Spleen (tissue), 7 donors: ENCODE measurements around the gene BAZ1B.

ENCODE experiments used
- CTCF ChIP-seq, 11 experiments: fragments of 200-600 bp in 7 of 11; fragments of 450-650 bp in 4 of 11; sonication (generic) in 4 of 11; IDR thresholded peaks in 8 of 11; conservative IDR thresholded peaks in 3 of 11; 1 replicate in 7 of 11; 2 replicates in 4 of 11; pipeline versions ENCODE4 v1.4.0 to v1.8.0; 2016 to 2021; ENCODE audit warnings: antibody characterized with exemption in 11 of 11, inconsistent platforms in 4 of 11, mild to moderate bottlenecking in 1 of 11
- POLR2A ChIP-seq, 3 donors: fragments of 450-650 bp; IDR thresholded peaks; one replicate each; pipeline ENCODE4 v1.5.1; 2017; ENCODE audit warnings: antibody characterized with exemption in 3 of 3, mild to moderate bottlenecking in 1 of 3
- donor health status: DM: no; HTN: no; CAD: no; lungs with moderate emphysema.
- donor health status: DM: no; HTN: no; CAD: no.
- donor health status: DM: no; HTN: no; CAD: no.

DNA sequence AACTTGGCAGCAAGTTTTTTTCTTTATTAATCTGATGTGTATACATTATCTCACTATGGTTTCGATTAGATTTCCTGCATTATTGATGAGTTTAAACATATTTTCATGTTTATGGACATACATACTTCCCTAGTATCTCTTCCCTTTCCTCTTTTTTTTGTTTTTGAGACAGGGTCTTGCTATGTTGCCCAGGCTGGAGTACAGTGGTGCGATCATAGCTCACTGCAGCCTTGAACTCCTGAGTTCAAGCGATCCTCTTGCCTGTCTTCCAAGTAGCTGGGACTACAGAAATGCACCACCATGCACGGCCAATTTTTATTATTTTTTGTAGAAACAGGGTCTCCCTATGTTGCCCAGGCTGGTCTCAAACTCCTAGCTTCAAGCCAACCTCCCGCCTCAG lies 18.9 kb downstream of the BAZ1B start:
- TF ChIP-seq CTCF (IDR thresholded peaks at IDR 0.05 in 8 of 11, conservative IDR thresholded peaks at IDR 0.05 in 3 of 11) = no peak
- no peak for TF ChIP-seq POLR2A (IDR thresholded peaks at IDR 0.05)
